Sigmoid colon (tissue), 4 donors: ENCODE results near the gene KRT31.

Source experiments
- CTCF ChIP-seq, 4 experiments: fragments of 450-650 bp in 3 of 4; fragments of 200-600 bp in 1 of 4; IDR thresholded peaks; one replicate each; pipeline ENCODE4 v1.5.1; 2016 to 2019; ENCODE audit warnings: antibody characterized with exemption in 4 of 4, mild to moderate bottlenecking in 3 of 4, moderate library complexity in 2 of 4
- EP300 ChIP-seq, 4 donors: sonication (generic); formaldehyde crosslinking; IDR thresholded peaks; one replicate each; pipeline ENCODE4 v1.6.1; 2017; ENCODE audit warnings: antibody characterized with exemption in 4 of 4

DNA sequence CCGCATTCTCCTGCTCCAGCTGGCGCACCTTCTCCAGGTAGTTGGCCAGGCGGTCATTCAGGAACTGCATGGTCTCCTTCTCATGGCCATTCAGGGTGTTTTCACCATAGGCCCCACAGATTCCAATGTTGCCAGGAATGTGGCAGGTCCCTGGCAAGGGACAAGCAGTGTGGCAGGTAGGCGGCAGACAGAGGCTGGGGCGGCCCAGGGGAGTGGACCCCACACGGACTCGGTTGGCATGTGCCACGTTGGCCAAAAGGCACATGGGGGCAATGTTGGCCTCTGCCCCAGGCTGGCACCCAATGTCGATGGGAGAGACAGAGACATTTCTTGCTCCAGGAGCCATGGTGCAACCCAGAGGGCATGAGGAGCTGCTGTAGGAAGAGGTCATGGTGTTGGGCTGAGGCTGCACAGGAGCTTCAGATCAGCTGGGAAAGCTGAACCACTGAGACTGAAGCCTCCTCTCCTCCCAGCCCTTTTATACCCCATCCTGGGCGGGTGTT lies 43.2 kb upstream of the KRT31 start, which contains the start of gene KRT38:
- TF ChIP-seq CTCF (IDR thresholded peaks at IDR 0.05) (no peak), EP300 (IDR thresholded peaks at IDR 0.05) (no peak)
